Measurements from ENCODE around the gene ADARB2. TPM values are rescaled to one million over a fixed set of nuclear protein-coding genes. Genes with fewer than 3 reads are reported as not detected.

ADARB2 gene
- polyA plus RNA-seq, 1 donor: 0.16 TPM

DNA sequence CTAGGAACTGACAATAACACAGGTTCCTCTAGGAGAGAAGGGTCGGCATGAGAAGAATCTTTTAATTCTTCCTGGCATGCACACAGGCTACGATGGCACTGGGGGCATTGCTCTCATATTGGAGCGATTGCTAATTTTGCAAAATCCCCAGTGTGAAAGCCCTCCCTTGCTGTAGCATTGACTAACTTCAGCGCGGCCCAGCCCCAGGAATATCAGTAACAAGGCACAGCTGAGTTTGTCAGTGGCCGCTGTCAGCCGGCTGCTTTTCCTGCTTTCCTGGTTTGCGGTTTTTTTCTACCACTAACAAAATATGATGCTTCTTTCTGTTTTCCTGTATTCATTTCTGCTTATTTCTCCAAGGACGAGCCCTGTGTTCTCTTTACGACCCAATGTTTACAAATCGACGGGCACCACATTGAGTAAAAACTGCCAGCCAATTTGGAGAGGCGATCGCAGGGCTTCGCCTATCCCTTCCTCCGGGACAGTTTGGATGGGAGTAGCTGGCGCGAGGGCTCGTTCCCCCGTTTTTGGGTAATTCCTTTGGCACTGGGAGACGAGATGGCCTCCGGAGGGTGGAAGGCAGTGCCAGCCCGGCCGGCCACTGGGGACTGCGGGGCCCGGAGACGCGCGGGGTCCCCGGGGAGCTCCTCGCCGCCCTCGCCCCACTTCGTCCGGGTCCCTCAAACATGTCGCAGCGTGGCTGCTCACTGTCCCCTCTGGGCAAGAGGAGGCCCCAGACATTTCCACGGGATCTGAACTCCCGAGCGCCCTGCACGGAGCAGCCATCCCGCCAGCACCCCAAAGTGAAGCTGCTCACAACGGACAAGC, 967 bp downstream of the ADARB2 start:
- DNase-seq (ENCODE audit: low read depth): no peak

- no peak for DNase-seq (ENCODE audit: low read depth)
Observed at GRCh38 chr10:1735562-1735961, 1.8 kb downstream of the ADARB2 start.

DNA sequence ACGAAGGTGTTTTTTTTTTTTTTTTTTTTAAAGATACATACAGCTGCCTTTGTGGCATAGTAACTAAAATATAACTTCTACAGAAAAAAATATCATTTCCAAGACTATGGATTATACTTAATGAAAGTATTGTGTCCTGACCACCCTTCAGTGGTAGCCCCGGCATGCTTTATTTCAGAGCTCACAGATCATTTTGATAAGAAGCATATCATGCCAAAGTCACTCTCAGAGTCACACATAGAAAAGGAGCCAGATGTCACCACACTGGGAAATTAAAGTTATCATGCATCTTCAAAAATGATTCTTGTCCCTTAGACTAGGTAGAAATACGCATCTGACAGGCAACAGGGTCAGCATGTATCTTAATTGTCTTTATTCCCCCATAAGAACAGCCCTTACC, 3.0 kb downstream of the ADARB2 start:
- DNase-seq (ENCODE audit: low read depth): no peak

GRCh38 chr10:1733720-1734119, 3.6 kb downstream of the ADARB2 start:
- DNase-seq (ENCODE audit: low read depth): no peak

DNA sequence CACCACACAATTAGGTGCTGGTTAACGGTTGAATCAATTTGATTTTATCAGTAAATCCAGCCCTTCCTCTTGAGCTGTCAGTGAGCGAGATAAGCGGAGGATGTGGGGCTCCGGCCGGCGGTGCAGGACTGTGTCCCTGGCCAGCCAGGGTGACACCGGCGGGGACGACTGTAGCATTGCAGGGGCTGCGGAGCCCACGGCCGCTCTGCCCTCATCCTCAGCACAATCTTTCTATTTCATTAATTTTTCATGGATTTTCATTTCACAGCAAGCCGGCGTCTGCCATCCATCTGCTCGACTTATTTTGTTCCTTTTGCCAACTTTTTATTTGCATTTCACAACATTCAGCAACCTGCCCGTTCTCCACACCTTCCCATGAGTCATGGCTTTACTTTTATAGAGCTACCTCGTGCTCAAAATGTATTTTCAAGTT, 4.7 kb downstream of the ADARB2 start:
- no peak for DNase-seq (ENCODE audit: low read depth)

DNA sequence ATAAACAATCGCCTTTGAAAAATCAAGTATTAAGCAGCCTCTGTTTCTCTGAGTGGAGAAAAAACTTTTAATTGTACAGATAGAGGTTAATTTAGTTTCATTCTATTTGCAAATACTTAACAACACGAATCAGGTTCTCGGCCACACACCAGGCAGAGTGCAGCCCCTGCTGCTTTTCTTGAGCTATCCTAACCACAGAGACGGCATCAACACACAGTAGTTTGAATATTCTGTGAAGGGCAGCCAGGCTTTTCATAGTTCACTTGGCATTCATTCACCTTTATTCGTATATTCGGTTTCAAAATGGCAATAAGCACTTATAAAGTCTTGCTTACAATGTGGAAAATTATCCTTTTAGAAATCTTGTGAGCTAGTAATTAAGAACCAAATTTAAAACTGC, 5.7 kb downstream of the ADARB2 start:
- DNase-seq (ENCODE audit: low read depth): no peak

DNA sequence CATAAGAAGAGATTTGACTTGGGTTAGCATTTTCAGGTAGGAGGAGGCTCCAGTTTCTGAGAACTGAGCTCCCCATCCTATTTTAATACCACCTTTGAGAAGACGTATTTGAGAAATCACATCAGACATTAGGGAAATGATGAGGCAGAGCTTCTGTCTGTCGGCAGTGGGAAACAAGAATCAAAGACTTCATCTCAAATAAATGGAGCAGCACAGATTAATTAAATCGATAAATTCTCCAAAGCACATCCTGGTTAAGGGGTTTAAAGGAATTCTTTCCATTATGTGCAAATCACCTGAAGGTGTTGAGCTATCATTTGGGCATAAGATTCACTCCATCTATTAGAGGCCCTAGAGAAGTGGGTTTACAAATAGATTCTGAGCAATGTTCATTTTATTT, 7.6 kb downstream of the ADARB2 start:
- DNase-seq (ENCODE audit: low read depth): no peak

DNA sequence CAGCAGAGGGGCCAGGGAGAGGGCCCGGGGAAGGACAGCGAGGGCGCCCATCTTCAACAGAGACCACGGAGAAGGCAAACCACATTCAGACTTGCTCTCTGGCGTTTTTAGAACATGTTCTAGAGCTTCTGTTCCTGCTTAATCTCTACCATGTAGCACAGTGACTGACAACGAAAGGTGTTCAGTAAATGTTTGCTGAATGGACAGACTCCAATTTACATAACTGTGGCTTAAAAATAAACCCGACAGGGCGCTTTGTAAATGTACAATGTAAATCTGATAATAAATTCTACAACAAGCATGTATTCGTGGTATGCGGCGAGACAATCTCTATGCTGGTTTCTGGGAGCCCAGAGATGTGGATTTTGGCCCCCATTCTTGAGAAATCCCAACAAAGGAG, 10.5 kb downstream of the ADARB2 start:
- no peak for DNase-seq (ENCODE audit: low read depth)

GRCh38 chr10:1724921-1725488, 12.3 kb downstream of the ADARB2 start:
- DNase-seq (ENCODE audit: low read depth): no peak

GRCh38 chr10:1716839-1717238, 20.5 kb downstream of the ADARB2 start:
- DNase-seq (ENCODE audit: low read depth): no peak

GRCh38 chr10:1715821-1716220, 21.5 kb downstream of the ADARB2 start:
- DNase-seq (ENCODE audit: low read depth): no peak

DNA sequence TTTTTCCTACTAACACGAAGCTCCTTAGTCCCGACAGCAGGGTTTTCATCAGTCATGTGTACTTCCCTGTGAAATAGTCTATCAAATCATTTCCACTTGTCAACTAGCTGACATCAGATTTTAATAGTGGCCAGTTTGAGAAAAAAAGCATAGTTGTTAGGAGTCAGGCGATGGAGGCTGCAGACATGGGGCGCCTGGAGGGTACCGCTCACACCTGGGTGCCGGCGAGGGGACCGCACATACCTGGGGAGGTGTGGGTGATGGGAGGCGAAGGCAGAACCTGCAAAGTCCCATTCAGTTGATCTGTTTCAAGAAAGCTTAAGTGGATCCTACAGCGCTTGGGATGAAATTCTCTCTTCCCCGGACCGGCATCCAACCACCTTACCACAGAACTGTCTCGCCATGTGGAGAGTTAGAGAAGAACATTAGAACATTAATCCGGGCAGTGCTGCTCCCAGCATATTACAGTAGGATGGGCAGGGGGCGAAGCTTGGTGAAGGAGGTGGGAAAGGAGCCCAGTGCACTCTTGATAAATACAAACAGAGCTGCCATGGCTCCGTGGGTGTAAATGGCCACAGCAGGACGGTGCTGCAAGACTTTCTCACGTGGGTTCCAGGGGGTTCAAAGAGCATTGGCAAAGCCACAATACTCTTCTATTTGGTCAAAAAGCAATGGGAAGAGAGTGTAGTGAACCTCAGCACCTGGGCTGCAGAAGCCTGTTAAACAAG, 24.2 kb downstream of the ADARB2 start:
- DNase-seq (ENCODE audit: low read depth): no peak

DNA sequence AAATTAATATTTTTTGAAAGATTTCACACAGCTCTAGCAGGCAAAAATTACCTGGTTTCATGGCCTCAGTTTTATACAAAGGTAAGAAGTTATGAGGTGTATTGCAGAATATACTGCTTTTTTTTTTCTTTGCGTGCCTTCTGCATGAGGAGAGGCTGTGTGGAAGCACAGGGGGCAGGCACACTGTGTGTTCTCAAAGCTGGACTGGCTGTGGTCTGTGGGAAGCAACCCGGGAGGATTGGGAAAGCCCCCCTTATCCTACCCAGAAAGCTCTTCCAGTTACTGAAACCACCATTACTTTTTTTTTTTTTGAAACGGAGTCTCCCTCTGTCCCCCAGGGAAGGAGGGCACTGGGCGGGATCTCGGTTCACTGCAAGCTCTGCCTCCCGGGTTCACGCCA, 25.0 kb downstream of the ADARB2 start:
- no peak for DNase-seq (ENCODE audit: low read depth)

DNA sequence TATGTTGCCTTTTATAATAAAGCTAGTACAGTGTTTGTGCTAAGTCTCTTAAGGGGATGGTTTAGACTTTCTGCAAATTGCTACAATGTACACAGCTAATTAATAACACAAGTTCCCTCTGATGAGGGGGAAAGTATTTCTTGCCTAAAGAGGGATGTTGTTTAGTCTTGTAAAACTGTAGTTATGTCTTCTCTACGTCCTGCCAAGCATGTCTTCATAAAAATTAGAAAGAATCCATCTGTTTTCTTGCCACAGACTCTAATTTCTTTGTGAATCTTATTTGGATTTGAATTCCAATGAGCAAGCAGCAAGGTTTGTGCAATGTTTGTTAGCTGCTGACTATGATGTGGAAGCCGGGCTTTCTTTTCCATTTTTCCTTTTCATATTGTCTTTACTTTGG, 28.2 kb downstream of the ADARB2 start:
- no peak for DNase-seq (ENCODE audit: low read depth)

DNA sequence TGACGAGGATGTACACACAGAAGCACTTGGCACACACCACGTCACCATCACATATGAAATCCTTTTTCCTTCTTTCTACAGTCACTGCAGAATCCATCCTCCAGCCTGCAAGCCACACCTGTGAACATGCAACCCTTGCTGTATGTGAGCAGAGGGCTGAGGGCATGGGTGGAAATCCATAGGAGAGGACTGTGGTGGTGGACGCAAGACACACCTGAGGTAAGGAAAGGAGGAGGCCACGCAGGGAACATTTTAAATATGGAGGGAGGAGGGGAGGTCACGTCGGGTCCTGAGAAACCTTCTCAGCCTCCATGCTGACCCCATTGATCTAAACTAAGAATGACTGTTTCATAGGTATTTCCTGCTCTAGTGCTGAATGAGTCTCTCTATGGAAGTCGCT, 28.6 kb downstream of the ADARB2 start:
- no peak for DNase-seq (ENCODE audit: low read depth)

DNA sequence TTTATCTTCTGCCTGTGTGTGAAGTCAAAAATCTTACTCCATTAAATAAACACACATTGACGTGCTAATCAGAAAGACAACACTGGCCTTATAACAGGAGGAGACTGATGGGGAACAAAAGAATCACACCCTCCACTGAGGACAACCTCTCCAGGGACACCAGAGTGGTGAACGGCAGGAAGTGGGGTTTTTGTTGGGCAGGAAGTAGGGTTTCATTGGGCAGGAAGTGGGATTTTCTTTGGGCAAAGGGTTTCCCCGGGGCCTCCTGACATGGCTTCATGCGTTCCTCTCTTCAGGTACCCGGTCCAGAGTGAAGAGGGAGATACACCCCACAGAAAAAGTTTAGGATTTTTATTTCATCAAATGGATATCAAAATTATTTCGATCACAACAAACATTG, 30.6 kb downstream of the ADARB2 start:
- no peak for DNase-seq (ENCODE audit: low read depth)

GRCh38 chr10:1706256-1706655, 31.1 kb downstream of the ADARB2 start:
- no peak for DNase-seq (ENCODE audit: low read depth)

- DNase-seq (ENCODE audit: low read depth): no peak
Observed at GRCh38 chr10:1698185-1698584, 39.1 kb downstream of the ADARB2 start.

GRCh38 chr10:1696106-1696505, 41.2 kb downstream of the ADARB2 start:
- DNase-seq (ENCODE audit: low read depth): no peak

GRCh38 chr10:1690086-1690485, 47.2 kb downstream of the ADARB2 start:
- DNase-seq (ENCODE audit: low read depth): no peak

- no peak for DNase-seq (ENCODE audit: low read depth)
Observed at GRCh38 chr10:1688531-1688930, 48.8 kb downstream of the ADARB2 start.

- no peak for DNase-seq (ENCODE audit: low read depth)
Observed at GRCh38 chr10:1687623-1688150, 49.6 kb downstream of the ADARB2 start.

- no peak for DNase-seq (ENCODE audit: low read depth)
Observed at GRCh38 chr10:1687190-1687589, 50.1 kb downstream of the ADARB2 start.
